ENCODE results near the gene ELF3.

DNA sequence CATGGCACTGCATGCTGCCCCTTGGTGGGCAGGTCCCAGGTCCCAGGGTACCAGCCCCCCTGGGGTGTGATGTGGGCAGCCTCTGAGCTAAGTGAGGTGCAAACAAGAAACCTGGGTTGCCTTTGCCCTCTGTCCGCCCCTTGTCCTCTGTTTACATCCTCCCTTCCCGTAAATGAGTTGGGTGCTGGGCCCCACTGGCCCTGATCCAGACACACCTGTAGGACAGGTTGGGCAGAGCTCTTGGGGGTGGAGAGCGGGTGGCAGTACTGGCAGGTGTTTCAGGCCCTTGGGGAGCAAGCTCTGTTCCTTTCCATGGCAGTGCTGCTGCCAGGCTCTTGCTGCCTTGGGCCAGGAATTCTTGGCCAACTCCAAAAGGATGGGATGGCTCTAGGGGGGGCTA is 35.8 kb downstream of the ELF3 start:
- TF ChIP-seq, protein P1, sequence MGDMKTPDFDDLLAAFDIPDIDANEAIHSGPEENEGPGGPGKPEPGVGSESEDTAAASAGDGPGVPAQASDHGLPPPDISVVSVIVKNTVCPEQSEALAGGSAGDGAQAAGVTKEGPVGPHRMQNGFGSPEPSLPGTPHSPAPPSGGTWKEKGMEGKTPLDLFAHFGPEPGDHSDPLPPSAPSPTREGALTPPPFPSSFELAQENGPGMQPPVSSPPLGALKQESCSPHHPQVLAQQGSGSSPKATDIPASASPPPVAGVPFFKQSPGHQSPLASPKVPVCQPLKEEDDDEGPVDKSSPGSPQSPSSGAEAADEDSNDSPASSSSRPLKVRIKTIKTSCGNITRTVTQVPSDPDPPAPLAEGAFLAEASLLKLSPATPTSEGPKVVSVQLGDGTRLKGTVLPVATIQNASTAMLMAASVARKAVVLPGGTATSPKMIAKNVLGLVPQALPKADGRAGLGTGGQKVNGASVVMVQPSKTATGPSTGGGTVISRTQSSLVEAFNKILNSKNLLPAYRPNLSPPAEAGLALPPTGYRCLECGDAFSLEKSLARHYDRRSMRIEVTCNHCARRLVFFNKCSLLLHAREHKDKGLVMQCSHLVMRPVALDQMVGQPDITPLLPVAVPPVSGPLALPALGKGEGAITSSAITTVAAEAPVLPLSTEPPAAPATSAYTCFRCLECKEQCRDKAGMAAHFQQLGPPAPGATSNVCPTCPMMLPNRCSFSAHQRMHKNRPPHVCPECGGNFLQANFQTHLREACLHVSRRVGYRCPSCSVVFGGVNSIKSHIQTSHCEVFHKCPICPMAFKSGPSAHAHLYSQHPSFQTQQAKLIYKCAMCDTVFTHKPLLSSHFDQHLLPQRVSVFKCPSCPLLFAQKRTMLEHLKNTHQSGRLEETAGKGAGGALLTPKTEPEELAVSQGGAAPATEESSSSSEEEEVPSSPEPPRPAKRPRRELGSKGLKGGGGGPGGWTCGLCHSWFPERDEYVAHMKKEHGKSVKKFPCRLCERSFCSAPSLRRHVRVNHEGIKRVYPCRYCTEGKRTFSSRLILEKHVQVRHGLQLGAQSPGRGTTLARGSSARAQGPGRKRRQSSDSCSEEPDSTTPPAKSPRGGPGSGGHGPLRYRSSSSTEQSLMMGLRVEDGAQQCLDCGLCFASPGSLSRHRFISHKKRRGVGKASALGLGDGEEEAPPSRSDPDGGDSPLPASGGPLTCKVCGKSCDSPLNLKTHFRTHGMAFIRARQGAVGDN (CRISPR knock-in tag; IDR thresholded peaks at IDR 0.05), result peak; percentile 73
- TF ChIP-seq, protein P2, sequence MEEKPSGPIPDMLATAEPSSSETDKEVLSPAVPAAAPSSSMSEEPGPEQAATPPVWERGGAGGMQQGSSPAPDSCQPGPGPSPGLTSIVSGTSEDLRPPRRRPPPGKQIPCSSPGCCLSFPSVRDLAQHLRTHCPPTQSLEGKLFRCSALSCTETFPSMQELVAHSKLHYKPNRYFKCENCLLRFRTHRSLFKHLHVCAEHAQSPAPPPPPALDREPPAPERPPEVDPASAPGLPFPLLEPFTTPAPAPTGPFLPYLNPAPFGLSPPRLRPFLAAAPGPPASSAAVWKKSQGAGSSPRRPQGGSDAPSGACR (CRISPR knock-in tag; IDR thresholded peaks at IDR 0.05), result no peak
- TF ChIP-seq CEBPG (CRISPR knock-in tag; IDR thresholded peaks at IDR 0.05) (no peak; the same call in 1 of the 2 replicates), ZNF780A (CRISPR knock-in tag; IDR thresholded peaks at IDR 0.05) (no peak), SIN3A (IDR thresholded peaks at IDR 0.05; ENCODE audit: borderline replicate concordance, low read depth, low read length) (no peak), CEBPB (IDR thresholded peaks at IDR 0.05; ENCODE audit: borderline replicate concordance, low read depth, low read length) (no peak)
- TF ChIP-seq, protein P3, sequence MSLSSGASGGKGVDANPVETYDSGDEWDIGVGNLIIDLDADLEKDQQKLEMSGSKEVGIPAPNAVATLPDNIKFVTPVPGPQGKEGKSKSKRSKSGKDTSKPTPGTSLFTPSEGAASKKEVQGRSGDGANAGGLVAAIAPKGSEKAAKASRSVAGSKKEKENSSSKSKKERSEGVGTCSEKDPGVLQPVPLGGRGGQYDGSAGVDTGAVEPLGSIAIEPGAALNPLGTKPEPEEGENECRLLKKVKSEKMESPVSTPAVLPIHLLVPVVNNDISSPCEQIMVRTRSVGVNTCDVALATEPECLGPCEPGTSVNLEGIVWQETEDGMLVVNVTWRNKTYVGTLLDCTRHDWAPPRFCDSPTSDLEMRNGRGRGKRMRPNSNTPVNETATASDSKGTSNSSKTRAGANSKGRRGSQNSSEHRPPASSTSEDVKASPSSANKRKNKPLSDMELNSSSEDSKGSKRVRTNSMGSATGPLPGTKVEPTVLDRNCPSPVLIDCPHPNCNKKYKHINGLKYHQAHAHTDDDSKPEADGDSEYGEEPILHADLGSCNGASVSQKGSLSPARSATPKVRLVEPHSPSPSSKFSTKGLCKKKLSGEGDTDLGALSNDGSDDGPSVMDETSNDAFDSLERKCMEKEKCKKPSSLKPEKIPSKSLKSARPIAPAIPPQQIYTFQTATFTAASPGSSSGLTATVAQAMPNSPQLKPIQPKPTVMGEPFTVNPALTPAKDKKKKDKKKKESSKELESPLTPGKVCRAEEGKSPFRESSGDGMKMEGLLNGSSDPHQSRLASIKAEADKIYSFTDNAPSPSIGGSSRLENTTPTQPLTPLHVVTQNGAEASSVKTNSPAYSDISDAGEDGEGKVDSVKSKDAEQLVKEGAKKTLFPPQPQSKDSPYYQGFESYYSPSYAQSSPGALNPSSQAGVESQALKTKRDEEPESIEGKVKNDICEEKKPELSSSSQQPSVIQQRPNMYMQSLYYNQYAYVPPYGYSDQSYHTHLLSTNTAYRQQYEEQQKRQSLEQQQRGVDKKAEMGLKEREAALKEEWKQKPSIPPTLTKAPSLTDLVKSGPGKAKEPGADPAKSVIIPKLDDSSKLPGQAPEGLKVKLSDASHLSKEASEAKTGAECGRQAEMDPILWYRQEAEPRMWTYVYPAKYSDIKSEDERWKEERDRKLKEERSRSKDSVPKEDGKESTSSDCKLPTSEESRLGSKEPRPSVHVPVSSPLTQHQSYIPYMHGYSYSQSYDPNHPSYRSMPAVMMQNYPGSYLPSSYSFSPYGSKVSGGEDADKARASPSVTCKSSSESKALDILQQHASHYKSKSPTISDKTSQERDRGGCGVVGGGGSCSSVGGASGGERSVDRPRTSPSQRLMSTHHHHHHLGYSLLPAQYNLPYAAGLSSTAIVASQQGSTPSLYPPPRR (CRISPR knock-in tag; IDR thresholded peaks at IDR 0.05; ENCODE audit: borderline replicate concordance), result no peak
- TF ChIP-seq, protein P4, sequence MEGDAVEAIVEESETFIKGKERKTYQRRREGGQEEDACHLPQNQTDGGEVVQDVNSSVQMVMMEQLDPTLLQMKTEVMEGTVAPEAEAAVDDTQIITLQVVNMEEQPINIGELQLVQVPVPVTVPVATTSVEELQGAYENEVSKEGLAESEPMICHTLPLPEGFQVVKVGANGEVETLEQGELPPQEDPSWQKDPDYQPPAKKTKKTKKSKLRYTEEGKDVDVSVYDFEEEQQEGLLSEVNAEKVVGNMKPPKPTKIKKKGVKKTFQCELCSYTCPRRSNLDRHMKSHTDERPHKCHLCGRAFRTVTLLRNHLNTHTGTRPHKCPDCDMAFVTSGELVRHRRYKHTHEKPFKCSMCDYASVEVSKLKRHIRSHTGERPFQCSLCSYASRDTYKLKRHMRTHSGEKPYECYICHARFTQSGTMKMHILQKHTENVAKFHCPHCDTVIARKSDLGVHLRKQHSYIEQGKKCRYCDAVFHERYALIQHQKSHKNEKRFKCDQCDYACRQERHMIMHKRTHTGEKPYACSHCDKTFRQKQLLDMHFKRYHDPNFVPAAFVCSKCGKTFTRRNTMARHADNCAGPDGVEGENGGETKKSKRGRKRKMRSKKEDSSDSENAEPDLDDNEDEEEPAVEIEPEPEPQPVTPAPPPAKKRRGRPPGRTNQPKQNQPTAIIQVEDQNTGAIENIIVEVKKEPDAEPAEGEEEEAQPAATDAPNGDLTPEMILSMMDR (CRISPR knock-in tag; IDR thresholded peaks at IDR 0.05), result no peak
